Right renal pelvis (tissue), 4 donors: ENCODE data around the gene CCT8L2. TPM values are rescaled to one million over a fixed set of nuclear protein-coding genes. Genes with fewer than 3 reads are reported as not detected.
"Not testable (repeated sequence)": the region's sequence is repeated elsewhere in the genome, so short reads cannot be mapped to it uniquely, and the experiment has no call there.

ENCODE experiments used
- DNase-seq, 4 donors: peaks; one replicate each; pipeline ENCODE4 v3.0.0-alpha.2; 2013; ENCODE audit warnings: low read depth in 4 of 4, low spot score in 3 of 4, missing footprints in 1 of 4
- polyA plus RNA-seq, 4 donors: library from polyadenylated mRNA; unstranded; fragments of 120-200 nt; gene quantifications; one replicate each; pipeline ENCODE4 v1.2.1, GENCODE V29; 2013; ENCODE audit not compliant: insufficient read length in 4 of 4

The CCT8L2 gene
- polyA plus RNA-seq, 4 donors, result not detected

GRCh38 chr22:16559996-16560395 is 32.6 kb downstream of the CCT8L2 start:
- not testable (repeated sequence) for DNase-seq

- no peak for DNase-seq
These were observed 33.3 kb downstream of the CCT8L2 start for GRCh38 chr22:16559056-16559955.

GRCh38 chr22:16558376-16558945 is 34.1 kb downstream of the CCT8L2 start:
- not testable (repeated sequence) for DNase-seq

GRCh38 chr22:16557511-16557910 is 35.1 kb downstream of the CCT8L2 start:
- not testable (repeated sequence) for DNase-seq

- DNase-seq, result not testable (repeated sequence)
These were observed 37.3 kb downstream of the CCT8L2 start for GRCh38 chr22:16555077-16555994.

- not testable (repeated sequence) for DNase-seq
These were observed 49.3 kb downstream of the CCT8L2 start for GRCh38 chr22:16543310-16543709.

Other genes with a start within 250 kb of the CCT8L2 start
- not detected for gene XKR3, start 232.6 kb upstream of the CCT8L2 start, polyA plus RNA-seq